ENCODE measurements around the gene MRGPRE. TPM values are rescaled to one million over a fixed set of nuclear protein-coding genes. Genes with fewer than 3 reads are reported as not detected.
A peak's percentile ranks its signal among the peaks of the same experiment; 100 is the strongest.

Gene MRGPRE
- total and polyA plus RNA-seq, 8 donors, result 0.16 to 0.58 (median 0.23) TPM; not detected in 1

DNA sequence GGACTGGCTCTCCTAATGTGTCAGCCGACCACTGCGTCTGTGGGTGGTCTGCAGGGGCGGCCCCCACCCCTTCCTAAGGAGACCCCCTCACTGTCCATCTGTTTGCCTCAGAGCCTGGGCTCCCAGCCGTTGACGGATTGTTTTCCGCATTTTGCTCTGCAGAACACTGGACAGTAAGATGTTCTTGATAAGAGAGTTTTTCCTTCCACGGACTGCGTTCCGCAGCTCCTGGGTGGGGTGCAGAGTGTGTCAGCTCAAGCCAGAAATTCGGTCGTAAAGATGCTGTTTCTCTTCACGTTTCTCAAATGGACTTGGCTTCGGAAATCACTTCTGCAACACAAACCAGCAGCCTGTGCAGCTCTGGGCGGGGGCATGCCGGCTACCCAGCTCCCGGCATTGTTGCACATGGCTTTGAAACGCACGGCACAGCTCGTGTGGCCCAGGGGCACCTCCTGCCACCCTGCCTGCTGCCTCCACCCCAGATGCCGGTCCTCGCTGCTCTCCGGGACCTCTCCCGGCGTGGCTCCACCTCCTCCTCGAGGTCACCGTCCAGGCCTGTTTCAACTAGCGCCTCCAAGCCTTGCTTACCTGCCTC is 10.7 kb downstream of the MRGPRE start:
- H3K9me3 ChIP-seq, result no peaks in the 10 kb centered on the region
- H3K4me1 ChIP-seq, result no peaks in the 10 kb centered on the region
- no peak overlapping the region for H3K27ac ChIP-seq
- no peak for ATAC-seq
- intact Hi-C loops (cut with DNase I), result loop anchor here in 1 of 3 donors (10.0 kb wide), 2 partner anchors 57 to 117 kb away; partner anchors contain the start of gene OSBPL5
- FAIRE-seq, result no peak
- peak in 1 of 6 donors; percentile 69 for DNase-seq
- peaks cover 0 to under 1% (median 0%) of the 10 kb centered on the region in 4 donors for H3K27me3 ChIP-seq
- H3K4me3 ChIP-seq, result no peak overlapping the region
- WGBS, 2 donors, result 41 to 46% methylated on average over 27 of the region's 27 CpGs
- TF ChIP-seq, protein P1, sequence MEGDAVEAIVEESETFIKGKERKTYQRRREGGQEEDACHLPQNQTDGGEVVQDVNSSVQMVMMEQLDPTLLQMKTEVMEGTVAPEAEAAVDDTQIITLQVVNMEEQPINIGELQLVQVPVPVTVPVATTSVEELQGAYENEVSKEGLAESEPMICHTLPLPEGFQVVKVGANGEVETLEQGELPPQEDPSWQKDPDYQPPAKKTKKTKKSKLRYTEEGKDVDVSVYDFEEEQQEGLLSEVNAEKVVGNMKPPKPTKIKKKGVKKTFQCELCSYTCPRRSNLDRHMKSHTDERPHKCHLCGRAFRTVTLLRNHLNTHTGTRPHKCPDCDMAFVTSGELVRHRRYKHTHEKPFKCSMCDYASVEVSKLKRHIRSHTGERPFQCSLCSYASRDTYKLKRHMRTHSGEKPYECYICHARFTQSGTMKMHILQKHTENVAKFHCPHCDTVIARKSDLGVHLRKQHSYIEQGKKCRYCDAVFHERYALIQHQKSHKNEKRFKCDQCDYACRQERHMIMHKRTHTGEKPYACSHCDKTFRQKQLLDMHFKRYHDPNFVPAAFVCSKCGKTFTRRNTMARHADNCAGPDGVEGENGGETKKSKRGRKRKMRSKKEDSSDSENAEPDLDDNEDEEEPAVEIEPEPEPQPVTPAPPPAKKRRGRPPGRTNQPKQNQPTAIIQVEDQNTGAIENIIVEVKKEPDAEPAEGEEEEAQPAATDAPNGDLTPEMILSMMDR (IDR thresholded peaks at IDR 0.05), result no peak
- no peaks in the 10 kb centered on the region for H3K36me3 ChIP-seq

DNA sequence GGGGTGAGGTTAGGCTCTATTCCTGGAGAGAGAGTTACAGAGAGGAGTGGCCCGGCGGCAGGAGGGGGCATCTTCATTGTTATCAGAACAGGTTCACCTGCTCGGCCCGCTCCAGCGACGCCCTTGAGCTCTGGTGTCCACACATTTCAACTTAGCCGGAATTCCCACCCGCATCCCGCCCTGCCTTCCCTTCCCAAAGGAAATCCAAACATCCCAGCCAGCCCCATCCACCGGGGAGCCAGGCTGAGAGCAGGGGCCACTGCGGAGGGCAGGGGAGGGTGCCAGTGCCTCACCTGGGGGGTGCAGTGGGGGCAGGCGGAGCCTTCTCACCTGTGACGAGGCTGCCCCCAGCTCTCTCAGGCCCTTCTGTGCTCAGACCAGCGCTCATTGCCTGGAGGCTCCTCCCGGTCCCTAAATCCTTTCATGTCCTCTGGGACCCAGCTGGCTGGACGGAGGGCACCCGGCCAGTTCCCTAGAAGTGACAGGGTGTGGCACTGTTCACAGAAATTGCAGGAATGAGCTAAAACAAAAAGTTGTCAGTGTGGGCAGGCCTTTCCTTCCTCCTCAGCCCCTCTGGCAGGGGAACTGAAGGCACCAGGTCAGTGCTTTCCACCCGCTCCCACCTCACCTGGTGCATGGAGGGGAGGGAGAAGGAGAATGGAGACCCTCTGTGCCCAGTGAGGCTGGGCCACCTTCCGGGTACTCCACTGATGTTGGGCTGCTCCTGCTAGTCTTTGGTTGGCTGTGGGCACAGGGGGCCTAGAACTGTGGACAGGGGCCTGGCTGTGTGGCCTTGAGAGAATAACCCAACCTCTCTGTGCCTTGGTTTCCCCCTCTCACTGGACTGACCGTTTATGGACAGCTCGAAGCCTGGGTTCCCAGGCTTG is 11.5 kb downstream of the MRGPRE start:
- H3K9me3 ChIP-seq, result no peaks in the 10 kb centered on the region
- DNase-seq (peak in 3 of 6 donors; percentile 5 to 47 (median 42)), FAIRE-seq (no peak), ATAC-seq (no peak)
- no peaks in the 10 kb centered on the region for H3K4me1 ChIP-seq
- no peak overlapping the region for H3K27ac ChIP-seq
- 27 to 28% methylated on average over 20 to 21 of the region's 21 CpGs for WGBS, 2 donors
- intact Hi-C loops (cut with DNase I), result loop anchor here in 1 of 3 donors (10.0 kb wide), 2 partner anchors 56 to 116 kb away; partner anchors contain the start of gene OSBPL5
- TF ChIP-seq, protein P1 (IDR thresholded peaks at IDR 0.05), result no peak
- H3K27me3 ChIP-seq, result peaks cover 0 to 5% (median 0%) of the 10 kb centered on the region in 4 donors
- H3K36me3 ChIP-seq, result no peaks in the 10 kb centered on the region
- H3K4me3 ChIP-seq, result no peak overlapping the region

DNA sequence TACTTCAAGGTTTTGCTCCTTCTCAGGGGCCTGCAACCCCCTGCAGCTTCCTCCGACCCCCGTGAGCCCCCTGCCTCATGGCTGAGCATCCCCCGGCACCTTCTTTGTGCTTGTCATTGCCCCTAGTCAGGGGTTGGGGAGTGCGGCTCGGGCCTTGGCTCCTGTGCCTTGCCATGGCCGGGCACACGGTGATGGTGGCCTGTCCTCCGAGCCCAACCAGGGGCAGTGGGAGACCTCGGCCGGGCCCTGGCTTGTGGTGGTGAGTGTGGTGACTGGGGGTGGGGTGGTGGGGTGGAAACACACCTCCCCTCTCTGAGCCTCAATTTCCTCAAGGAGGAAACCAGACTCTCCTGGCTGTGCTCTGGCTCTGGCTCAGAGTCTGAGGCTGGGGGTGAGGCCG is 12.1 kb downstream of the MRGPRE start:
- no peak for DNase-seq
- intact Hi-C loops (cut with DNase I), result loop anchor here in 1 of 3 donors (10.0 kb wide), 2 partner anchors 55 to 115 kb away; partner anchors contain the start of gene OSBPL5
- Histone ChIP-seq H3K4me1 (no peaks in the 10 kb centered on the region), H3K9me3 (no peaks in the 10 kb centered on the region), H3K4me3 (no peak overlapping the region), H3K27me3 (peaks cover 0 to 5% (median 0%) of the 10 kb centered on the region in 4 donors), H3K36me3 (no peaks in the 10 kb centered on the region), H3K27ac (no peak overlapping the region)
- FAIRE-seq, result no peak
- no peak for ATAC-seq
- WGBS, 2 donors, result 37 to 44% methylated on average over 11 of the region's 11 CpGs
- TF ChIP-seq, protein P1 (IDR thresholded peaks at IDR 0.05), result no peak

DNA sequence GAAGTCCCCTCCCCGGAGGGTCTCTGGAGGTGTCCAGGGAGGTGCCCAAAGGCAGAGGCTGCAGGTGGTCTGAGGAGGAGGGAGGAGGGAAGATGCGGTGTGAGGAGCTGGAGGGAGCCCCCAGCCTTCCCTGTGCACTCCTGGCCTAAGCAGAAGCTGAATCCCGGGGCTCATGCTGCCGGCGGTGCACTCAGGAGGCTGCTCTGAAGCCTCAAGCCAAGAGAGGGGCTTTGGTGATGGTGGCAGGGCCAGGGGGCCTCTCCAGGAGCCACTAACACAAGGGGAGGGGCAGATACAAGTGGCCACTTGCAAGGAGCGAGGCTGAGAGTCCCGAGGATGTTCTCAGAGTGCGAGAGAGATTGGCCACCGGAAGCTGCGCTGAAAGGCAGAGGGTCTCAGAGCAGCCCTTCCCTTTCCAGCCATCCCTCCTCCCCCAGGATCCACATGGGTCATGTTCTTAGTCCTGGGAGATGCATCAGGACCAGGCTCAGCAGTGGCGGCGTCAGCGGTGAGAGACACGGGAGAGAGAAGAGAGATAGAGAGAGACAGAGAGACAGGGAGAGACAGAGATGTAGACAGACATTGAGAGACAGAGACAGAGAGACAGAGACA is 12.8 kb downstream of the MRGPRE start:
- H3K27me3 ChIP-seq, result peaks cover 0 to 5% (median 0%) of the 10 kb centered on the region in 4 donors
- intact Hi-C loops (cut with DNase I), result loop anchor here in 1 of 3 donors (5.0 to 10.0 kb wide), 2 partner anchors 115 to 182 kb away; no protein-coding TSS in a partner anchor
- no peaks in the 10 kb centered on the region for H3K4me1 ChIP-seq
- H3K4me3 ChIP-seq, result no peak overlapping the region
- ATAC-seq (no peak), FAIRE-seq (no peak), DNase-seq (peak in 2 of 6 donors; percentile 35 to 47)
- TF ChIP-seq, protein P1 (IDR thresholded peaks at IDR 0.05), result no peak
- 55 to 58% methylated on average over 14 of the region's 14 CpGs for WGBS, 2 donors
- no peaks in the 10 kb centered on the region for H3K36me3 ChIP-seq
- H3K9me3 ChIP-seq, result no peaks in the 10 kb centered on the region
- H3K27ac ChIP-seq, result no peak overlapping the region

Measured in pancreas (tissue), 10 donors.